Measurements from ENCODE around the gene FGF6. TPM values are rescaled to one million over a fixed set of nuclear protein-coding genes. Genes with fewer than 3 reads are reported as not detected.

FGF6 gene
- total RNA-seq, 1 donor from 2014 or later, result not detected

DNA sequence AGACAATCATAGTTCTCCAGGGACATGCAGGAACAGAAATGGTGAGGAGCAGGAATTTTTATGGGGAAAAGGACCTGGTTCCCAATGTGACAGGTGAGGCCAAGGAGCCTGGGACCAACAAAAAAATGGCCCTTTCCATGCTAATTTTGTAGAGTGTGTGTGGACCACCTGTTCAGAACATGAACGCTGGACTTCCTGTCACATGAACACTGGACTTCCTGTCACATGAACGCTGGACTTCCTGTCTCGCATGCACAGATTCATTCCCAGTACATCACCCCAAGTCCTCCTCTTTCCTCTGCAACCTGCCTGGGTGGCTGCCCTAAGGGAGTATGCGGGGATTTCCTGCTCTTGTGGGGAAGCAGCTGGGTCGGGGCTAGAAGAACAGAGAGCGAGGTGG, 10.1 kb downstream of the FGF6 start:
- Mint-ChIP-seq H3K27me3 (ENCODE audit: unreplicated experiment) (no peaks in the 10 kb centered on the region), H3K4me3 (ENCODE audit: unreplicated experiment) (no peak overlapping the region), H3K36me3 (ENCODE audit: low read depth, unreplicated experiment) (no peaks in the 10 kb centered on the region), H3K9me3 (ENCODE audit: unreplicated experiment) (no peaks in the 10 kb centered on the region), H3K4me1 (ENCODE audit: unreplicated experiment) (peaks cover 22% of the 10 kb centered on the region), H3K27ac (ENCODE audit: unreplicated experiment) (no peak overlapping the region)
- no peak for DNase-seq (ENCODE audit: low spot score)
- TF ChIP-seq, protein P1, sequence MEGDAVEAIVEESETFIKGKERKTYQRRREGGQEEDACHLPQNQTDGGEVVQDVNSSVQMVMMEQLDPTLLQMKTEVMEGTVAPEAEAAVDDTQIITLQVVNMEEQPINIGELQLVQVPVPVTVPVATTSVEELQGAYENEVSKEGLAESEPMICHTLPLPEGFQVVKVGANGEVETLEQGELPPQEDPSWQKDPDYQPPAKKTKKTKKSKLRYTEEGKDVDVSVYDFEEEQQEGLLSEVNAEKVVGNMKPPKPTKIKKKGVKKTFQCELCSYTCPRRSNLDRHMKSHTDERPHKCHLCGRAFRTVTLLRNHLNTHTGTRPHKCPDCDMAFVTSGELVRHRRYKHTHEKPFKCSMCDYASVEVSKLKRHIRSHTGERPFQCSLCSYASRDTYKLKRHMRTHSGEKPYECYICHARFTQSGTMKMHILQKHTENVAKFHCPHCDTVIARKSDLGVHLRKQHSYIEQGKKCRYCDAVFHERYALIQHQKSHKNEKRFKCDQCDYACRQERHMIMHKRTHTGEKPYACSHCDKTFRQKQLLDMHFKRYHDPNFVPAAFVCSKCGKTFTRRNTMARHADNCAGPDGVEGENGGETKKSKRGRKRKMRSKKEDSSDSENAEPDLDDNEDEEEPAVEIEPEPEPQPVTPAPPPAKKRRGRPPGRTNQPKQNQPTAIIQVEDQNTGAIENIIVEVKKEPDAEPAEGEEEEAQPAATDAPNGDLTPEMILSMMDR (IDR thresholded peaks at IDR 0.05; ENCODE audit: unreplicated experiment), result no peak

DNA sequence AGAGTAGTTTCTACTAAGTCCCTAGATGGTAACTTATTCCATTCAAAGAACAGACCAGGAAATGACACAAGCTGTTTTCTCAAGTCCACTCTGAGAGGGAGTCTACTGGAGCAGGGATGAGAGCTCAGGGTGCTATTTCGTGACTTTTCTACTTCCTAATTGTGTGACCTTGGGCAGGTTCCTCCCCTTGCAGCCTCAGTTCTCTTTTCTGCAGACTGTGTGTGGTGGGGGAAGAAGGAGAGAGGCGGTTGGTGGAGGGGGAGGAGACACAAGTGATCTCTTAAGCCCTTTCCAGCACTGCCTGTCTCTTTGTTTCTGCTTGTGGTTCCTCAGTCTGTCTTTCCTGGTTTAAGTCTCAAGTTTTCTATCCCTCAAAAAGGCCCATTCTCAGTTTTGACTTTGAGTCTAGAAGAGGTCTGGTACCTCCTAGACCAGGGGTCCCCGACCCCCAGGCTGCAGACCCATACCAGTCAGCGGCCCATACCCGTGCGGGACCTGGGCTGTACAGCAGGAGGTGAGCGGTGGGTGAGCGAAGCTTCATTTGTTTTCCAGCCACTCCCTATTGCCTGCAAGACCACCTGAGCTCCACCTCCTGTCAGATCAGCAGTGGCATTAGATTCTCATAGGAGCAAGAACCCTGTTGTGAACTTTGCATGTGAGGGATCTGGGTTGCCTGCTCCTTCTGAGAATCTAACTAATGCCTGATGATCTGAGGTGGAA, 10.7 kb downstream of the FGF6 start:
- no peak for DNase-seq (ENCODE audit: low spot score)
- H3K9me3 Mint-ChIP-seq (ENCODE audit: unreplicated experiment), result no peaks in the 10 kb centered on the region

DNA sequence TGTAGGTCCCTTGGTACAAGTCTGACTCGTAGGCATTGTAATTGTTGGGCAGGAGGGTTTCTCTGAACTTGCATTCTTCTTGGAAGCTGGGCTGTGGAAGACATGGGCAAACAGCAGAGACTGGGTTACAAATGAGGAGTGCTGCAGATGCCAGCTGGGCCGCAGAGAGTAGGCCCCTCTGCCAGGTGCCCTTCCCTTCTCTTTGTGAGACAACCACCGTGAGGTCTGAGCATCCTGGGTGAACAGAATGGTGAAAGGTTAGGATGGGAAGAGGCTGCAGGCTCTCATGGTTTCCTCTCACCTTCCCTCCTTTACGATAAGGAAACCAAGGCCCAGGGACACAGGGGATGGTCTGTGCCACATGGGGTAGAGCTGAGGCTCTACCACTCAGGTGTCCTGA, 11.3 kb downstream of the FGF6 start:
- H3K27ac Mint-ChIP-seq (ENCODE audit: unreplicated experiment), result no peak overlapping the region
- no peaks in the 10 kb centered on the region for H3K27me3 Mint-ChIP-seq (ENCODE audit: unreplicated experiment)
- no peaks in the 10 kb centered on the region for H3K36me3 Mint-ChIP-seq (ENCODE audit: low read depth, unreplicated experiment)
- H3K9me3 Mint-ChIP-seq (ENCODE audit: unreplicated experiment), result no peaks in the 10 kb centered on the region
- H3K4me3 Mint-ChIP-seq (ENCODE audit: unreplicated experiment), result no peak overlapping the region
- TF ChIP-seq, protein P1 (IDR thresholded peaks at IDR 0.05; ENCODE audit: unreplicated experiment), result no peak
- DNase-seq (ENCODE audit: low spot score), result no peak
- H3K4me1 Mint-ChIP-seq (ENCODE audit: unreplicated experiment), result peaks cover 9% of the 10 kb centered on the region

More for the DNA sequence above, 10.7 kb downstream of the FGF6 start:
- no peaks in the 10 kb centered on the region for H3K27me3 Mint-ChIP-seq (ENCODE audit: unreplicated experiment)
- no peak overlapping the region for H3K4me3 Mint-ChIP-seq (ENCODE audit: unreplicated experiment)
- TF ChIP-seq, protein P1 (IDR thresholded peaks at IDR 0.05; ENCODE audit: unreplicated experiment), result no peak
- H3K27ac Mint-ChIP-seq (ENCODE audit: unreplicated experiment), result no peak overlapping the region
- H3K4me1 Mint-ChIP-seq (ENCODE audit: unreplicated experiment), result peaks cover 15% of the 10 kb centered on the region
- no peaks in the 10 kb centered on the region for H3K36me3 Mint-ChIP-seq (ENCODE audit: low read depth, unreplicated experiment)

DNA sequence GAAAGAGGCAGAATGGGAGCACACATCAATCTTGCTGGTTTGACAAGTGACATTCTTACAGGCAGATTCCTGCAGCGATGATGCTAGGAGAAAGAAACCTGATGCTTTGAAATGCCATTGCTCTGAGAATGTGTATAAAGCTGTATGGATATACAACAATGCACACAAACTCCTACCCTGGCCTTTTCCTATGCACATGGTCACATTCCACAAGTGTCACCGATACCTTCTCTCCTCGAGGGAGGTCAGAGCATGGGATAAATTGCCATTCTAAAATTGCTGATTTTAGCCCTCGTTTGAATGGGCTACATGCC, 11.9 kb downstream of the FGF6 start:
- H3K4me1 Mint-ChIP-seq (ENCODE audit: unreplicated experiment), result peaks cover 3% of the 10 kb centered on the region
- no peak overlapping the region for H3K4me3 Mint-ChIP-seq (ENCODE audit: unreplicated experiment)
- H3K27ac Mint-ChIP-seq (ENCODE audit: unreplicated experiment), result no peak overlapping the region
- H3K36me3 Mint-ChIP-seq (ENCODE audit: low read depth, unreplicated experiment), result no peaks in the 10 kb centered on the region
- DNase-seq (ENCODE audit: low spot score), result no peak
- H3K9me3 Mint-ChIP-seq (ENCODE audit: unreplicated experiment), result no peaks in the 10 kb centered on the region
- TF ChIP-seq, protein P1 (IDR thresholded peaks at IDR 0.05; ENCODE audit: unreplicated experiment), result no peak
- no peaks in the 10 kb centered on the region for H3K27me3 Mint-ChIP-seq (ENCODE audit: unreplicated experiment)

DNA sequence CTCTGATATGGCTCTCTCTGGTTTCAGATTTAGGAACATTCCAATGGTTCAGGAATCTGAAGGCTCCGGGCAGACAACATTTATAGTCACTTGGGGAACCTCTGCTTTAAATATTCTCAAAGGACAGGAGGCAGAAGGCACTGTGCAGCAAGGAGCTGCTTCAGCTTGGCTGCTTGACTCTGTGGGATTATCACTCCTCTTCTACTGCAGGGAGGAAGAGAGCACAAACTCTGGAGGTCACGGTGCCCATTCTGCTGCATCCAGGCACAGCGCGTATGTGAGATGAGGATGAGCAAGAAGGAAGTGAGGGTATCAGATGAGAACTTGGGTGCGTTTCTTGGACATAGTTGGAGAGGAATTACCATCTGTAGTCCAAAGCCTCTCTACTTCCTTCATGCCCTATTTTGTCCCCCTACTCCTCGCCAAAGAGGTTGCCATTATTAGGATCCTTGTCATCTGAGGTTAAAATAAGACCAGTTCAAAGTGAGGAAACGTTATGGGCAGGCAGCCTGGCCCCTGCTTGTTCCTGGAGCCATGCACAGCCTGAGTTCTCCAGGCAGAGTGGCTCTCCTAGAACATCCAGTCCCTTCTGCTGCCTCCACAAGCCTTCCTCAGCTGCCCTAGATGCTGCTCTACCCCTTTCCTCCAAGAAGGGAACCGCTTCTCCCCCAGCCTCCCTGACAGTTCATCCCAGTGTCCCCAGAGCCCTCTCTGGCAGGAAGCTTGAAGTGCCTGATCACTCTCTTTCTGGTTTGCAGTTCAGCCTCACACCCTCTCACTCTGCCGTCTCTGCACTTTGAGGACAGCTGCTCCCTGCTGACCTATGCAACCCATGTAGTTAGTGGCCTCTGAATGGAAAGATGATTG, 12.5 kb downstream of the FGF6 start:
- no peak for DNase-seq (ENCODE audit: low spot score)
- no peak overlapping the region for H3K27ac Mint-ChIP-seq (ENCODE audit: unreplicated experiment)
- H3K9me3 Mint-ChIP-seq (ENCODE audit: unreplicated experiment), result no peaks in the 10 kb centered on the region
- no peaks in the 10 kb centered on the region for H3K27me3 Mint-ChIP-seq (ENCODE audit: unreplicated experiment)
- H3K36me3 Mint-ChIP-seq (ENCODE audit: low read depth, unreplicated experiment), result no peaks in the 10 kb centered on the region
- no peak overlapping the region for H3K4me3 Mint-ChIP-seq (ENCODE audit: unreplicated experiment)
- peaks cover 3% of the 10 kb centered on the region for H3K4me1 Mint-ChIP-seq (ENCODE audit: unreplicated experiment)
- TF ChIP-seq, protein P1 (IDR thresholded peaks at IDR 0.05; ENCODE audit: unreplicated experiment), result no peak
